HL-60 (cell line): ENCODE measurements around the gene ABCD1.

Source experiments
- DNase-seq, 2 experiments: peaks; one replicate each; pipeline ENCODE4 v3.0.0-alpha.2; 2010 to 2020; ENCODE audit warnings: low read depth in 1 of 2, low spot score in 1 of 2
- H3K27ac ChIP-seq: fragments of 250-450 bp; sonication (Bioruptor Pico); replicated peaks from 2 replicates; pipeline ENCODE4 v1.5.1; 2020; ENCODE audit warnings: mild to moderate bottlenecking, moderate library complexity
- H3K27me3 ChIP-seq: fragments of 250-450 bp; sonication (Bioruptor Pico); 2 replicates; pipeline ENCODE4 v1.5.1; 2021; ENCODE audit warnings: mild to moderate bottlenecking, moderate library complexity; ENCODE audit not compliant: insufficient read depth, poor library complexity, severe bottlenecking
- H3K4me3 ChIP-seq: replicated peaks from 2 replicates; pipeline ENCODE4 v1.5.1; 2011; ENCODE audit warnings: mild to moderate bottlenecking, control low read depth, low read length; ENCODE audit not compliant: insufficient read depth
- CTCF ChIP-seq: IDR thresholded peaks from one replicate; pipeline ENCODE4 v1.5.1; 2011; ENCODE audit warnings: low read length, control low read depth, inconsistent platforms; ENCODE audit not compliant: insufficient read depth
- GABPA ChIP-seq: IDR thresholded peaks from 2 replicates; pipeline ENCODE4 v1.6.1; 2012; ENCODE audit warnings: low read depth
- POLR2AphosphoS5 ChIP-seq: IDR thresholded peaks from 2 replicates; pipeline ENCODE4 v1.6.1; 2012; ENCODE audit warnings: low read depth
- REST ChIP-seq: IDR thresholded peaks from 2 replicates; pipeline ENCODE4 v1.6.1; 2012; ENCODE audit warnings: low read depth; ENCODE audit not compliant: insufficient replicate concordance
- SPI1 ChIP-seq: IDR thresholded peaks from 2 replicates; pipeline ENCODE4 v1.6.1; 2012; ENCODE audit warnings: low read depth, mild to moderate bottlenecking, borderline replicate concordance

ABCD1 gene

GRCh38 chrX:153738056-153738605 is 13.5 kb downstream of the ABCD1 start:
- no peaks in the 10 kb centered on the region for H3K27me3 ChIP-seq
- no peak for DNase-seq
- no peak for TF ChIP-seq SPI1
- no peak for TF ChIP-seq CTCF
- TF ChIP-seq POLR2AphosphoS5, result no peak
- TF ChIP-seq REST, result no peak
- TF ChIP-seq GABPA, result no peak
- no peak overlapping the region for H3K4me3 ChIP-seq
- H3K27ac ChIP-seq, result no peak overlapping the region

GRCh38 chrX:153739754-153740486 is 15.3 kb downstream of the ABCD1 start:
- H3K27ac ChIP-seq, result no peak overlapping the region
- no peak for TF ChIP-seq POLR2AphosphoS5
- no peak for TF ChIP-seq SPI1
- no peak for TF ChIP-seq GABPA
- no peak for TF ChIP-seq CTCF
- TF ChIP-seq REST, result no peak

GRCh38 chrX:153740631-153741222 is 16.1 kb downstream of the ABCD1 start:
- H3K27me3 ChIP-seq, result no peaks in the 10 kb centered on the region
- no peak overlapping the region for H3K27ac ChIP-seq
- DNase-seq, result no peak
- no peak overlapping the region for H3K4me3 ChIP-seq
- TF ChIP-seq GABPA (no peak), POLR2AphosphoS5 (no peak), REST (no peak), SPI1 (no peak), CTCF (no peak)

More at GRCh38 chrX:153739754-153740486, 15.3 kb downstream of the ABCD1 start:
- no peak overlapping the region for H3K4me3 ChIP-seq
- no peak for DNase-seq
- H3K27me3 ChIP-seq, result no peaks in the 10 kb centered on the region
